OCI-LY3 (cell line): ENCODE results near the gene SCUBE2.
"Not testable (repeated sequence)": the region's sequence is repeated elsewhere in the genome, so short reads cannot be mapped to it uniquely, and the experiment has no call there.

Source experiments
- H2AFZ ChIP-seq: fragments of 200-600, 300-600 bp; shearing (Covaris generic); 2 replicates; pipeline ENCODE4 v1.6.0; 2014; ENCODE audit warnings: antibody characterized with exemption, low read depth, low read length
- H3K27ac ChIP-seq: fragments of 200-600, 300-600 bp; sonication (generic); 2 replicates; pipeline ENCODE4 v1.5.1; 2014; ENCODE audit warnings: mild to moderate bottlenecking, low read length, moderate library complexity, mixed read lengths
- H3K27me3 ChIP-seq: fragments of 200-600, 300-600 bp; sonication (generic); 2 replicates; pipeline ENCODE4 v1.6.1; 2014; ENCODE audit warnings: low read depth, low read length, mixed read lengths
- H3K36me3 ChIP-seq: fragments of 200-600, 300-600 bp; sonication (generic); replicated peaks from 2 replicates; pipeline ENCODE3; 2014; ENCODE audit warnings: low read depth, low read length, mixed read lengths
- H3K4me1 ChIP-seq: fragments of 300-600, 200-600 bp; sonication (generic); 2 replicates; pipeline ENCODE4 v1.6.1; 2014; ENCODE audit warnings: low read length, mixed read lengths
- H3K4me2 ChIP-seq: fragments of 200-600, 300-600 bp; sonication (generic); 2 replicates; pipeline ENCODE4 v1.6.1; 2014; ENCODE audit warnings: low read length, mixed read lengths
- H3K4me3 ChIP-seq: fragments of 300-600, 200-600 bp; sonication (generic); 2 replicates; pipeline ENCODE4 v1.5.1; 2014; ENCODE audit warnings: antibody characterized with exemption, mild to moderate bottlenecking, low read length, moderate library complexity
- H3K79me2 ChIP-seq: fragments of 300-600, 200-600 bp; shearing (Covaris generic); 2 replicates; pipeline ENCODE4 v1.6.1; 2014; ENCODE audit warnings: mild to moderate bottlenecking, low read length, mixed read lengths
- H3K9ac ChIP-seq: fragments of 300-600, 200-600 bp; shearing (Covaris generic); 2 replicates; pipeline ENCODE4 v1.6.0; 2014; ENCODE audit warnings: mild to moderate bottlenecking, low read length, moderate library complexity
- H3K9me3 ChIP-seq: fragments of 200-600, 300-600 bp; shearing (Covaris generic); 2 replicates; pipeline ENCODE4 v1.6.1; 2014; ENCODE audit warnings: low read length, mixed read lengths; ENCODE audit not compliant: insufficient read depth
- H4K20me1 ChIP-seq: fragments of 200-600, 300-600 bp; sonication (generic); 2 replicates; pipeline ENCODE4 v1.6.1; 2016; ENCODE audit warnings: low read length, mixed read lengths; ENCODE audit not compliant: insufficient read depth
- CTCF ChIP-seq: fragments of 200-600, 300-600 bp; sonication (generic); IDR thresholded peaks from 2 replicates; pipeline ENCODE4 v1.5.1; 2014; ENCODE audit warnings: antibody characterized with exemption, low read length, low read depth
- EZH2phosphoT487 ChIP-seq: fragments of 200-600 bp; shearing (Covaris generic); IDR thresholded peaks from 2 replicates; pipeline ENCODE4 v1.6.1; 2018; ENCODE audit warnings: antibody characterized with exemption, mixed run types, low read depth

The SCUBE2 gene

DNA sequence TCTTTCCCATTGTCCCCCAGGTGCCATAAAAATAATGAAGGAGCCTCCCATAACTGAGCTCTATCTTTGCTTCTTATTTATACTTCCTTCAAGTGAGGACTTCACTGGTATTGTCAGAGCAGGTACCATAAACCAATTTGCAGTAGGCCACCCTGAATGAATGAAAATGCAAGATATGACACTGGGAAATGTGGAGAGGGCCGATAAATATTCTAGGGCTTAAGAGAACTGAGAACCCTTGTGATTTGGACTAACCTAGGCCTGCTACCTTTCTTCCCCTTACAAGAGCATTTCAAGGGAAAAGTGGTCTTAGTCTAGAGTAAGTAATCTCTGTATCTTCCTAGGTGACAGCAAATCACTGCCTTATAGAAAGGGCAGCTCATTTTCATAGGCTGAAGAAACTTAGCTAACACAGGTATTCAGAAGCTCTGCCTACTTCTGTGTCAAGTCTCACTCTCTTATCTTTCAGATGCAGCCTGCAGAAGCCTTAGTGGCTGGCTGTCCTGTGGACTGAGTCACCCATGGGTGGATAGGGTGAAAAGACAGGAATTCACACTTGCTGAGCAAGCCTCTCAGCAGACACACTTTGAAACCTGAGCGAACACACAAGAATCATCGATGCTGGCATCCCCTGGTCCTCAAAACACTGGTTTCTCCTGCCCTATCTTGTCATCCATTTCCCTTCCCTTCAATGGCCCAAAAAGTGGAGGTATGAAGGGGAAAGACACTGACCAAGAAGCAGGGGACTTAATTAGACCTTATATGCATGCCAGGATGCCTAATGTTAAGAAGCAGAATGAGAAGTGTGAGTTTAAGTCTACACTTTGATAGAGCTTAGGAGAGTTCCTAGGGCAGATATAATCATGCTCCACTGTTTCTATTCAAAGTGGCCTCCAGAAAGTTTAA lies 102.8 kb downstream of the SCUBE2 start:
- Histone ChIP-seq H3K9me3 (no peaks in the 10 kb centered on the region), H3K4me3 (no peak overlapping the region), H4K20me1 (no peaks in the 10 kb centered on the region), H3K4me1 (no peaks in the 10 kb centered on the region), H3K79me2 (no peaks in the 10 kb centered on the region), H3K9ac (no peak overlapping the region), H3K27me3 (no peaks in the 10 kb centered on the region), H3K27ac (no peak overlapping the region), H2AFZ (no peak overlapping the region), H3K36me3 (no peaks in the 10 kb centered on the region), H3K4me2 (no peak overlapping the region)
- no peak for TF ChIP-seq EZH2phosphoT487
- no peak for TF ChIP-seq CTCF

- Histone ChIP-seq H3K9me3 (no peaks in the 10 kb centered on the region), H3K36me3 (no peaks in the 10 kb centered on the region), H3K4me1 (no peaks in the 10 kb centered on the region), H3K79me2 (no peaks in the 10 kb centered on the region), H3K4me3 (no peak overlapping the region), H2AFZ (no peak overlapping the region), H3K27ac (no peak overlapping the region), H3K27me3 (no peaks in the 10 kb centered on the region), H3K9ac (no peak overlapping the region), H3K4me2 (no peak overlapping the region), H4K20me1 (no peaks in the 10 kb centered on the region)
- TF ChIP-seq CTCF (no peak), EZH2phosphoT487 (no peak)
Measured at GRCh38 chr11:8987446-8987845, 104.0 kb downstream of the SCUBE2 start.

DNA sequence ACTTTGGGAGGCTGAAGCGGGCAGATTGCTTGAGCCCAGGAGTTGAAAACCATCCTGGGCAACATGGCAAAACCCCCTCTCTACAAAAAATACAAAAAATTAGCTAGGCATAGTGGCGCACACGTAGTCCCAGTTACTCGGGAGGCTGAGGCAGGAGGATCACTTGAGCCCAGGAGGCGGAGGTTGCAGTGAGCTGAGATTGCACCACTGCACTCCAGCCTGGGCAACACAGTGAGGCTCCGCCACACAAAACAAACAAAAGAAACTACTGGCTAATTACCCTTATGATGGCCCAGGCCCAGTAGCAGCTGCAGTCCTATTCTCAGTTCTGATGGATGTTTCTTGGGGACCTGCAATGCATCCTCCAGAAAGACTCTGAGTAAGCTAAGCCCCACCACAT lies 104.6 kb downstream of the SCUBE2 start:
- not testable (repeated sequence) for H3K9me3 ChIP-seq, H3K36me3 ChIP-seq, H3K27me3 ChIP-seq, H2AFZ ChIP-seq, H3K4me2 ChIP-seq, H3K4me1 ChIP-seq, H4K20me1 ChIP-seq, H3K9ac ChIP-seq, H3K79me2 ChIP-seq, H3K4me3 ChIP-seq, H3K27ac ChIP-seq

- Histone ChIP-seq H3K4me3 (no peak overlapping the region), H3K27me3 (no peaks in the 10 kb centered on the region), H3K9ac (no peak overlapping the region), H3K4me1 (no peaks in the 10 kb centered on the region), H3K79me2 (no peaks in the 10 kb centered on the region), H3K4me2 (no peak overlapping the region), H3K36me3 (no peaks in the 10 kb centered on the region), H3K9me3 (no peaks in the 10 kb centered on the region), H3K27ac (no peak overlapping the region), H2AFZ (no peak overlapping the region), H4K20me1 (no peaks in the 10 kb centered on the region)
- TF ChIP-seq EZH2phosphoT487 (no peak), CTCF (no peak)
Measured at GRCh38 chr11:8985462-8985861, 105.9 kb downstream of the SCUBE2 start.
